ENCODE data around the gene YPEL5.
A peak's percentile ranks its signal among the peaks of the same experiment; 100 is the strongest.

Gene YPEL5

DNA sequence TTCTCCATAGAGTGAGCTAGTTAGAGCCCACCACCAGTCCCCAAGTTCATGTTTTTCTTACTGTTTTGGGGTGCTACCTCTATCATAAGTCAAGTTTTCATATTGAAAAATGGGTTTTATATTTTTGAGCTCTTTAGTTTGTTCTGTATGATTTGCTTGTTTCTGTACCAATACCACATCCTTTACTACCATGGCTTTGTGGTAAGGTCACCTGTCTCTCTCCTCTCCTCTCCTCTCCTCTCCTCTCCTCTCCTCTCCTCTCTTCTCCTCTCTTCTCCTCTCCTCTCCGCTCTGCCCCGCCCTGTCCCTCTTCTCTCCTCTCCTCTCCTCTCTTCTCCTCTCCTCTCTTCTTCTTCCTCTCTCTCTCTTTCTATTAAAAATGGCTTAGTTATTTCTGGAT lies 62.4 kb downstream of the YPEL5 start:
- no peaks in the 10 kb centered on the region for H4K20me1 ChIP-seq (ENCODE audit: insufficient read depth, low read length, poor library complexity, severe bottlenecking)
- no peak for TF ChIP-seq EZH2phosphoT487 (IDR thresholded peaks at IDR 0.05; ENCODE audit: borderline replicate concordance)
- TF ChIP-seq, protein P1, sequence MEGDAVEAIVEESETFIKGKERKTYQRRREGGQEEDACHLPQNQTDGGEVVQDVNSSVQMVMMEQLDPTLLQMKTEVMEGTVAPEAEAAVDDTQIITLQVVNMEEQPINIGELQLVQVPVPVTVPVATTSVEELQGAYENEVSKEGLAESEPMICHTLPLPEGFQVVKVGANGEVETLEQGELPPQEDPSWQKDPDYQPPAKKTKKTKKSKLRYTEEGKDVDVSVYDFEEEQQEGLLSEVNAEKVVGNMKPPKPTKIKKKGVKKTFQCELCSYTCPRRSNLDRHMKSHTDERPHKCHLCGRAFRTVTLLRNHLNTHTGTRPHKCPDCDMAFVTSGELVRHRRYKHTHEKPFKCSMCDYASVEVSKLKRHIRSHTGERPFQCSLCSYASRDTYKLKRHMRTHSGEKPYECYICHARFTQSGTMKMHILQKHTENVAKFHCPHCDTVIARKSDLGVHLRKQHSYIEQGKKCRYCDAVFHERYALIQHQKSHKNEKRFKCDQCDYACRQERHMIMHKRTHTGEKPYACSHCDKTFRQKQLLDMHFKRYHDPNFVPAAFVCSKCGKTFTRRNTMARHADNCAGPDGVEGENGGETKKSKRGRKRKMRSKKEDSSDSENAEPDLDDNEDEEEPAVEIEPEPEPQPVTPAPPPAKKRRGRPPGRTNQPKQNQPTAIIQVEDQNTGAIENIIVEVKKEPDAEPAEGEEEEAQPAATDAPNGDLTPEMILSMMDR (conservative IDR thresholded peaks at IDR 0.05; ENCODE audit: low read length) = no peak
- H2AFZ ChIP-seq (ENCODE audit: low read length) = no peak overlapping the region
- no peak overlapping the region for H3K4me3 ChIP-seq (ENCODE audit: low read length, poor library complexity, severe bottlenecking)
- H3K9me2 ChIP-seq (replicated peaks; ENCODE audit: low read depth, low read length) = no peaks in the 10 kb centered on the region
- H3K4me1 ChIP-seq (ENCODE audit: insufficient read depth, low read length, poor library complexity, severe bottlenecking) = peaks cover 10% of the 10 kb centered on the region
- H3K9me3 ChIP-seq (ENCODE audit: insufficient read depth, low read depth, low read length) = no peaks in the 10 kb centered on the region
- no peak overlapping the region for H3K9ac ChIP-seq (ENCODE audit: low read depth, low read length, poor library complexity, severe bottlenecking)
- no peaks in the 10 kb centered on the region for H3K36me3 ChIP-seq (ENCODE audit: insufficient read depth, low read length)
- no peaks in the 10 kb centered on the region for H3F3A ChIP-seq (ENCODE audit: low read depth)
- H3K79me2 ChIP-seq (ENCODE audit: insufficient read depth, low read length) = no peaks in the 10 kb centered on the region
- H3K4me2 ChIP-seq (ENCODE audit: low read depth, low read length, poor library complexity, severe bottlenecking) = peak overlapping the region; percentile 23
- H3K27me3 ChIP-seq (ENCODE audit: insufficient read depth, low read length, poor library complexity, severe bottlenecking) = no peaks in the 10 kb centered on the region

All from Loucy (cell line).